ENCODE results near the gene CRLF1. TPM values are rescaled to one million over a fixed set of nuclear protein-coding genes. Genes with fewer than 3 reads are reported as not detected.

CRLF1 gene
- 10.1 TPM for polyA plus RNA-seq (2012; ENCODE audit: insufficient read length, low read depth)

- TF ChIP-seq REST (IDR thresholded peaks at IDR 0.05; ENCODE audit: insufficient read depth in 1 of 2, low read depth in 2 of 2, low read length in 2 of 2) = no peak
- TF ChIP-seq TAF1 (IDR thresholded peaks at IDR 0.05; ENCODE audit: borderline replicate concordance, insufficient read depth, low read length) = no peak
- TF ChIP-seq FOXP2 (optimal IDR thresholded peaks at IDR 0.05; ENCODE audit: borderline replicate concordance, extremely low read depth, extremely low read length, insufficient read depth) = no peak
Measured at GRCh38 chr19:18606281-18607225, at the start of gene CRLF1. Gene CRLF1 (minus strand): TSS chr19:18606799. CDS start chr19:18606656, 143 bp downstream.

GRCh38 chr19:18655173-18655844, 48.7 kb upstream of the CRLF1 start:
- no peak for TF ChIP-seq SIN3A (IDR thresholded peaks at IDR 0.05; ENCODE audit: borderline replicate concordance, insufficient read depth, low read length)
- no peak for TF ChIP-seq REST (IDR thresholded peaks at IDR 0.05; ENCODE audit: insufficient read depth in 1 of 2, low read depth in 2 of 2, low read length in 2 of 2)
- no peak for TF ChIP-seq POLR2AphosphoS5 (IDR thresholded peaks at IDR 0.05; ENCODE audit: low read depth, low read length)
- TF ChIP-seq TAF1 (IDR thresholded peaks at IDR 0.05; ENCODE audit: borderline replicate concordance, insufficient read depth, low read length) = no peak
- no peak for TF ChIP-seq FOXP2 (optimal IDR thresholded peaks at IDR 0.05; ENCODE audit: borderline replicate concordance, extremely low read depth, extremely low read length, insufficient read depth)

GRCh38 chr19:18654469-18654868, 47.9 kb upstream of the CRLF1 start:
- TF ChIP-seq SIN3A (IDR thresholded peaks at IDR 0.05; ENCODE audit: borderline replicate concordance, insufficient read depth, low read length) (no peak), POLR2AphosphoS5 (IDR thresholded peaks at IDR 0.05; ENCODE audit: low read depth, low read length) (no peak), REST (IDR thresholded peaks at IDR 0.05; ENCODE audit: insufficient read depth in 1 of 2, low read depth in 2 of 2, low read length in 2 of 2) (no peak), TAF1 (IDR thresholded peaks at IDR 0.05; ENCODE audit: borderline replicate concordance, insufficient read depth, low read length) (no peak), FOXP2 (optimal IDR thresholded peaks at IDR 0.05; ENCODE audit: borderline replicate concordance, extremely low read depth, extremely low read length, insufficient read depth) (no peak)

- no peak for TF ChIP-seq FOXP2 (optimal IDR thresholded peaks at IDR 0.05; ENCODE audit: borderline replicate concordance, extremely low read depth, extremely low read length, insufficient read depth)
- no peak for TF ChIP-seq SIN3A (IDR thresholded peaks at IDR 0.05; ENCODE audit: borderline replicate concordance, insufficient read depth, low read length)
- TF ChIP-seq TAF1 (IDR thresholded peaks at IDR 0.05; ENCODE audit: borderline replicate concordance, insufficient read depth, low read length) = no peak
- TF ChIP-seq REST (IDR thresholded peaks at IDR 0.05; ENCODE audit: insufficient read depth in 1 of 2, low read depth in 2 of 2, low read length in 2 of 2) = no peak
- no peak for TF ChIP-seq POLR2AphosphoS5 (IDR thresholded peaks at IDR 0.05; ENCODE audit: low read depth, low read length)
Measured at GRCh38 chr19:18653853-18654252, 47.3 kb upstream of the CRLF1 start.

Data from PFSK-1 (cell line).